Fibroblast of pulmonary artery (primary cell): ENCODE measurements around the gene KRTAP10-7.
"Not testable (repeated sequence)": the region's sequence is repeated elsewhere in the genome, so short reads cannot be mapped to it uniquely, and the experiment has no call there.

Experiments
- DNase-seq: peaks from one replicate; pipeline ENCODE4 v3.0.0-alpha.2; 2010; ENCODE audit warnings: low read depth
- H3K4me3 ChIP-seq: replicated peaks from 2 replicates; pipeline ENCODE4 v1.5.1; 2011; ENCODE audit warnings: low read depth, mild to moderate bottlenecking, control low read depth, low read length, moderate library complexity
- TF ChIP-seq, protein P1 (sequence below): IDR thresholded peaks from 2 replicates; pipeline ENCODE4 v1.5.1; 2011; ENCODE audit warnings: mild to moderate bottlenecking, control low read depth, low read length, inconsistent platforms; ENCODE audit errors: missing control alignments

KRTAP10-7 gene

DNA sequence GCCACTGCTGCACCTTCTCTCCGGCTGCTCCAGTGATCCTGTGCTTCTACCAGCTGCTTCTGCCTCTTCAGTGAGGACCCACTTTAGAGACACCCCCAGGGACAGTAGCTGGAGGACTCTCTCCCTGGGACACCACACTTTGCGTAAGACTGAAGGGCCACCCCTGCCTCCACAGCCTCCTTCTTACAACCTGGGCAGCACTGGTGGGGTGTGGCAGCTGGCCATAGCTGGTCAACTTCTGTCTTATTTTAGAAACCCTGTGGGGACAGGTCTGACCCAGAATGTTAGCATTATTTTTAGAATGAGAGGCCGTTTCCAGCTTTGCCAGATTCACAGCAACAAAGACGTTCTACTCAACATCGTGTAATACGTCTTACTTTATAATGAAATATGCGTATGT, 25.4 kb downstream of the KRTAP10-7 start:
- DNase-seq = no peak
- TF ChIP-seq, protein P1, sequence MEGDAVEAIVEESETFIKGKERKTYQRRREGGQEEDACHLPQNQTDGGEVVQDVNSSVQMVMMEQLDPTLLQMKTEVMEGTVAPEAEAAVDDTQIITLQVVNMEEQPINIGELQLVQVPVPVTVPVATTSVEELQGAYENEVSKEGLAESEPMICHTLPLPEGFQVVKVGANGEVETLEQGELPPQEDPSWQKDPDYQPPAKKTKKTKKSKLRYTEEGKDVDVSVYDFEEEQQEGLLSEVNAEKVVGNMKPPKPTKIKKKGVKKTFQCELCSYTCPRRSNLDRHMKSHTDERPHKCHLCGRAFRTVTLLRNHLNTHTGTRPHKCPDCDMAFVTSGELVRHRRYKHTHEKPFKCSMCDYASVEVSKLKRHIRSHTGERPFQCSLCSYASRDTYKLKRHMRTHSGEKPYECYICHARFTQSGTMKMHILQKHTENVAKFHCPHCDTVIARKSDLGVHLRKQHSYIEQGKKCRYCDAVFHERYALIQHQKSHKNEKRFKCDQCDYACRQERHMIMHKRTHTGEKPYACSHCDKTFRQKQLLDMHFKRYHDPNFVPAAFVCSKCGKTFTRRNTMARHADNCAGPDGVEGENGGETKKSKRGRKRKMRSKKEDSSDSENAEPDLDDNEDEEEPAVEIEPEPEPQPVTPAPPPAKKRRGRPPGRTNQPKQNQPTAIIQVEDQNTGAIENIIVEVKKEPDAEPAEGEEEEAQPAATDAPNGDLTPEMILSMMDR = no peak
- H3K4me3 ChIP-seq = no peak overlapping the region

DNA sequence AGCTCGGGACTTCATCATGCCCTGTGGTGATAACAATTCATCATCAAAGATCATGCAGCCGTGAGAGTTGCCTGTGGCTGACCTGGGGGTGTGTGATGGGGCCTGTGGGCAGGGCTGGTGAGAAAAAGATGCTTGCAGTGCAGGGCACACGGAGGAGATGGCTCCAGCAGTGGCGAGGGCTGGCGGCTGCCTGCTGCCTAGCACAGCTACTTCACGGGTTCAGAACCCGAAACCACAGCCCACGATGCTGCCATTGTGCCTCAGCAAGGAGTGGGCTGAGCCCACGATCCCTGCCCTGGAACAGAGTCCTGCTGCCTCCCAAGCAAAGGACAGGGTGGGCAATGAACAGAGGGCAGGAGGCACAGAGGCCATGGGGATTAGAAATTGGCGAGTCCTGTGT, 25.9 kb downstream of the KRTAP10-7 start:
- TF ChIP-seq, protein P1 = no peak
- H3K4me3 ChIP-seq = no peak overlapping the region
- no peak for DNase-seq

DNA sequence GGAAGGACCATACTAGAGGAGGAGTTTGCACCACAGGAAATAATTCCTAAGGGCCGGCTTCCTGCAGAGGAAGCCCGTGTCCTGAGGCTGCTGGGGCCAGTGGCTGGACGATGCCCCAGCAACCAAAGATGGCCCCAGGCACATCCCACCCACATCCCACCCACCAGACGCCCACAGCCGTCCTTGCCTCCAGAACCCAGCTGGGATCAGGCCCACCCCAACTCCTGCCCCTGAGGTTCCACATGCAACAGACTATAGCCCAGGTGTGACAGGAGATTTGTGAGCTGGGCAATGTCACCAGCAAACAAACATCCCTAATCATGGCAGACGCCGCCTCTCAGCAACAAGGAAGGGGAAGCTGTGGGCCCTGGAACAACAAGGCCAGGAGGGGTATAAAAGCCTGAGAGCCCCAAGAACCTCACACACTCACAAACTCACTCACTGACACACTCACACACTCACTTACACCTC, 26.3 kb downstream of the KRTAP10-7 start, which contains the start of gene KRTAP10-9:
Gene KRTAP10-9 (plus strand): TSS at position 421 of the 471 bp plus-strand sequence. CDS start 79 bp downstream, outside the sequence.
- DNase-seq = no peak
- TF ChIP-seq, protein P1 = no peak
- no peak within 1 kb of the TSS for H3K4me3 ChIP-seq

DNA sequence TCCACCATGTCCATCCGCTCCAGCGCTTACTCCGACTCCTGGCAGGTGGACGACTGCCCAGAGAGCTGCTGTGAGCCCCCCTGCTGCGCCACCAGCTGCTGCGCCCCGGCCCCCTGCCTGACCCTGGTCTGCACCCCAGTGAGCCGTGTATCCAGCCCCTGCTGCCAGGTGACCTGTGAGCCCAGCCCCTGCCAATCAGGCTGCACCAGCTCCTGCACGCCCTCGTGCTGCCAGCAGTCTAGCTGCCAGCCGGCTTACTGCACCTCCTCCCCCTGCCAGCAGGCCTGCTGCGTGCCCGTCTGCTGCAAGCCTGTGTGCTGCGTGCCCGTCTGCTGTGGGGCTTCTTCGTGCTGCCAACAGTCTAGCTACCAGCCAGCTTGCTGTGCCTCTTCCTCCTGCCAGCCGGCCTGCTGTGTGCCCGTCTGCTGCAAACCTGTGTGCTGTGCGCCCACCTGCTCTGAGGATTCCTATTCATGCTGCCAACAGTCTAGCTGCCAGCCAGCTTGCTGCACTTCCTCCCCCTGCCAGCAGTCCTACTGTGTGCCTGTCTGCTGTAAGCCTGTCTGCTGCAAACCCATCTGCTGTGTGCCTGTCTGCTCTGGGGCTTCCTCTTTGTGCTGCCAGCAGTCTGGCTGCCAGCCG, 26.9 kb downstream of the KRTAP10-7 start:
- H3K4me3 ChIP-seq, DNase-seq: not testable (repeated sequence)

DNA sequence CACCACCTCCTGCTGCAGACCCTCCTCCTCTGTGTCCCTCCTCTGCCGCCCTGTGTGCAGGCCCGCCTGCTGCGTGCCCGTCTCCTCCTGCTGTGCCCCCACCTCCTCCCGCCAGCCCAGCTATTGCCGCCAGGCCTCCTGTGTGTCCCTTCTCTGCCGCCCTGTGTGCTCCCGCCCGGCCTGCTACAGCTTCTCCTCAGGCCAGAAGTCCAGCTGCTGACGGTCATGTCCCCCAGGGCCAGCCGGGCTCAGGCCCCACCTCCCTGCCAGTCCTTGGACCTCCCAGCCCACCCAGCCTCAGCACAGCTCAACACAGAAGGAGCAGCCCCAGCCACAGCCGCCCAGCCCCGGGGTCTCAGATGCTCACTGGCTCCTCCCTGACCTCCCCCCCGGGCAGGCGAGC, 27.4 kb downstream of the KRTAP10-7 start:
- not testable (repeated sequence) for DNase-seq, H3K4me3 ChIP-seq

DNA sequence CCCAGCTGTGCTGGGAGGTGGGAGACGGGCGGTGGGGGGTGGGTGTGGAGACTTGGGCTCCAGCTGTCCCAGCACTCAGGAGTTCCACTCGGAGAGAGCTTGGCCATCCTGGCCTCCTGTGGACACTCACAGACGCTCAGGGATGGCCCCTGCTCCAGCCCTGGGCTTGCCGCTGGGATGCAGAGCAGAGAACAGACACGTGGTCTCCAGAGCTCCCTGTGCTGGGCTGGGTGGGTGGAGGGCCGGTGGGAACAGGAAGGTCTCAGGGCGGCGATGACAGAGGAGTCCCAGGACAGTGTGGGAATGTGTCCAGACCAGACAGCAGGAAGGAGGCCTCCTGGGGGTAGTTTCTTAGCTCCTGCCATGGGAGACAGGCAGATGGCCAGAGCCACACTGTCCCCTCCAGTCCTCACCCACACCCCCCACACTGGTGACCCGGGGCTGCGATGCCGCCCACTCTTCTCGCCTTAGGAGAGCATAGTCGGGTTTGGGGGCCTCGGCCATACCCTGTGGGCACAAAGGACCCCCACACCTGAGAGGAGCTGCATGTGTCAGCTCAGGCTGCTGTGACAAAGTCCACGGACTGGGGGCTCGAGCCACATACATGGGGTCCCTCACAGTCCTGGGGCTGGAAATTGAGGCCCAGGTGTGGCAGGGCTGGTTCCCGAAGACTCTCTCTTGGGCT, 28.5 kb downstream of the KRTAP10-7 start:
- no peak for DNase-seq
- no peak overlapping the region for H3K4me3 ChIP-seq
- TF ChIP-seq, protein P1 = no peak

DNA sequence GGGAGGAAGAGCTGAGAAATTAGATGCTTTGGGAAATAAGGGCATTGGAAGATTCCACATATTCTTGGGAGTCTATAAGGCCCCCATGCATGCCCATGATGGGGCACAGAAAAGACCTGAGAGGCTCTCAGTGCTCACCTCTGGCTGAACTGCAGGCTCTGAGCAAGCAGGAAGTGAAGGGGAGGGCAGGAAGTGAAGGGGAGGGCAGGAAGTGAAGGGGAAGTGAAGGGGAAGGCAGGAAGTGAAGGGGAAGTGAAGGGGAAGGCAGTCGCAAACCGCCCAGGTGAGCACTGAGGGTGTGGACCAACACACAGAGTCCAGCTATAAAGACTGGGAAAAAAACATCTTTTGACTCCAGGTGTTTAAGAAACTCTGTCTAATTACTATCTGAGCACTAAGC, 30.0 kb downstream of the KRTAP10-7 start:
- TF ChIP-seq, protein P1 = no peak
- no peak overlapping the region for H3K4me3 ChIP-seq
- DNase-seq = no peak

DNA sequence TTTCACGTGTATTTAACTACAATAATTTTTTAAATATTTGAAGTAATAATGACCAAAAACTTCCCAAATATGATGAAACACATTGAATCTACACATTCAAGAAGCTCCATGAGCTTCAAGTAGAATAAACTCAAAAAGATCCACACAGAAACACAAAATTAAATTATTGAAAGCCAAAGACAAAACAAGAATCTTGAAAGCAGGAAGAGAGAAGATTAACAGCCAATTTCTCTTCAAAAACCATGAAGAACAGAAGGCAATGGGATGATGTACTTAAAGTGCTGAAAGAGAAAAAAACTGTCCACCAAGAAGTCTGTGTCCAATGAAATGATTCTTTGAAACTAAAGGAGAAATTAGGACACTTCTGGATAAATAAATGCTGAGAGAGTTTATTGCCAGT, 31.7 kb downstream of the KRTAP10-7 start:
- DNase-seq = no peak
- TF ChIP-seq, protein P1 = no peak
- no peak overlapping the region for H3K4me3 ChIP-seq
